Osteoblast (primary cell): Measurements from ENCODE around the gene OR52B2. TPM values are rescaled to one million over a fixed set of nuclear protein-coding genes. Genes with fewer than 3 reads are reported as not detected.
"Not testable (repeated sequence)": the region's sequence is repeated elsewhere in the genome, so short reads cannot be mapped to it uniquely, and the experiment has no call there.

ENCODE experiments used
- DNase-seq: peaks from one replicate; pipeline ENCODE4 v3.0.0; 2011; ENCODE audit warnings: low spot score, mixed read lengths; ENCODE audit not compliant: insufficient read length; ENCODE audit errors: missing footprints
- H2AFZ ChIP-seq: 2 replicates; pipeline ENCODE4 v1.6.0; 2011; ENCODE audit warnings: mild to moderate bottlenecking, low read length
- H3K27ac ChIP-seq: 2 replicates; pipeline ENCODE4 v1.5.1; 2011; ENCODE audit warnings: mild to moderate bottlenecking, low read depth, low read length, moderate library complexity
- H3K27me3 ChIP-seq: 2 replicates; pipeline ENCODE4 v1.6.0; 2012; ENCODE audit warnings: mild to moderate bottlenecking, control low read depth, inconsistent platforms, low read length, moderate library complexity; ENCODE audit not compliant: insufficient read depth
- H3K36me3 ChIP-seq: 2 replicates; pipeline ENCODE4 v1.5.1; 2011; ENCODE audit warnings: mild to moderate bottlenecking, low read length, control low read depth, moderate library complexity; ENCODE audit not compliant: insufficient read depth
- H3K4me1 ChIP-seq: 2 replicates; pipeline ENCODE4 v1.5.1; 2011; ENCODE audit warnings: mild to moderate bottlenecking, low read length, control low read depth, moderate library complexity; ENCODE audit not compliant: insufficient read depth
- H3K4me2 ChIP-seq: 2 replicates; pipeline ENCODE4 v1.6.0; 2011; ENCODE audit warnings: mild to moderate bottlenecking, low read length; ENCODE audit not compliant: insufficient read depth
- H3K4me3 ChIP-seq: fragments of 200-600 bp; sonication (generic); 3 replicates; pipeline ENCODE4 v1.5.1; 2012; ENCODE audit warnings: mild to moderate bottlenecking, low read length, inconsistent platforms; ENCODE audit not compliant: insufficient read depth
- H3K79me2 ChIP-seq: 2 replicates; pipeline ENCODE4 v1.6.0; 2012; ENCODE audit warnings: mild to moderate bottlenecking, low read length, control low read depth, inconsistent platforms; ENCODE audit not compliant: insufficient read depth
- H3K9me3 ChIP-seq: 2 replicates; pipeline ENCODE4 v1.5.1; 2011; ENCODE audit warnings: low read depth, low read length, control low read depth
- H4K20me1 ChIP-seq: 2 replicates; pipeline ENCODE4 v1.6.0; 2012; ENCODE audit warnings: mild to moderate bottlenecking, low read length, control low read depth; ENCODE audit not compliant: insufficient read depth
- CTCF ChIP-seq: IDR thresholded peaks from 2 replicates; pipeline ENCODE4 v1.5.1; 2011; ENCODE audit warnings: mild to moderate bottlenecking, low read depth, low read length, moderate library complexity; ENCODE audit errors: extremely low read depth
- total RNA-seq: library from RNA; depleted of rRNA; stranded (reverse); fragments of >200 nt; gene quantifications from 2 replicates; pipeline ENCODE4 v1.2.3, GENCODE V29; 2012

The OR52B2 gene
- total RNA-seq, 1 donor: not detected

- no peaks in the 10 kb centered on the region for H3K79me2 ChIP-seq
- H3K27me3 ChIP-seq: no peaks in the 10 kb centered on the region
- DNase-seq: no peak
- no peak for TF ChIP-seq CTCF
- no peak overlapping the region for H3K4me3 ChIP-seq
- H3K27ac ChIP-seq: no peak overlapping the region
- no peaks in the 10 kb centered on the region for H3K4me1 ChIP-seq
- H4K20me1 ChIP-seq: no peaks in the 10 kb centered on the region
- no peaks in the 10 kb centered on the region for H3K36me3 ChIP-seq
- no peak overlapping the region for H2AFZ ChIP-seq
- no peak overlapping the region for H3K4me2 ChIP-seq
- H3K9me3 ChIP-seq: no peaks in the 10 kb centered on the region
Measured at GRCh38 chr11:6142936-6143335, 27.2 kb downstream of the OR52B2 start.

- H3K4me1 ChIP-seq, H4K20me1 ChIP-seq, H3K36me3 ChIP-seq, H3K9me3 ChIP-seq, H3K4me2 ChIP-seq, H2AFZ ChIP-seq, H3K4me3 ChIP-seq, DNase-seq, H3K27ac ChIP-seq, H3K79me2 ChIP-seq, H3K27me3 ChIP-seq: not testable (repeated sequence)
Measured at GRCh38 chr11:6135936-6136335, 34.2 kb downstream of the OR52B2 start.

GRCh38 chr11:6132431-6132830 is 37.7 kb downstream of the OR52B2 start:
- Histone ChIP-seq H3K36me3 (no peaks in the 10 kb centered on the region), H3K27ac (no peak overlapping the region), H3K79me2 (no peaks in the 10 kb centered on the region), H2AFZ (no peak overlapping the region), H3K4me2 (no peak overlapping the region), H3K9me3 (no peaks in the 10 kb centered on the region), H3K4me1 (no peaks in the 10 kb centered on the region), H3K4me3 (no peak overlapping the region), H3K27me3 (no peaks in the 10 kb centered on the region), H4K20me1 (no peaks in the 10 kb centered on the region)
- TF ChIP-seq CTCF: no peak
- DNase-seq: no peak

GRCh38 chr11:6129635-6130034 is 40.5 kb downstream of the OR52B2 start:
- Histone ChIP-seq H3K4me2 (no peak overlapping the region), H3K27me3 (no peaks in the 10 kb centered on the region), H3K4me1 (no peaks in the 10 kb centered on the region), H3K79me2 (no peaks in the 10 kb centered on the region), H3K36me3 (no peaks in the 10 kb centered on the region), H3K27ac (no peak overlapping the region), H2AFZ (no peak overlapping the region), H4K20me1 (no peaks in the 10 kb centered on the region), H3K9me3 (no peaks in the 10 kb centered on the region), H3K4me3 (no peak overlapping the region)
- no peak for TF ChIP-seq CTCF
- no peak for DNase-seq

- H3K4me1 ChIP-seq: no peaks in the 10 kb centered on the region
Measured at GRCh38 chr11:6129011-6129410, 41.1 kb downstream of the OR52B2 start.

More at GRCh38 chr11:6129011-6129410, 41.1 kb downstream of the OR52B2 start:
- TF ChIP-seq CTCF: no peak
- Histone ChIP-seq H3K79me2 (no peaks in the 10 kb centered on the region), H2AFZ (no peak overlapping the region), H3K4me2 (no peak overlapping the region), H3K4me3 (no peak overlapping the region), H4K20me1 (no peaks in the 10 kb centered on the region), H3K36me3 (no peaks in the 10 kb centered on the region), H3K27me3 (no peaks in the 10 kb centered on the region), H3K27ac (no peak overlapping the region), H3K9me3 (no peaks in the 10 kb centered on the region)
- no peak for DNase-seq
